ENCODE measurements around the gene OPA1. TPM values are rescaled to one million over a fixed set of nuclear protein-coding genes. Genes with fewer than 3 reads are reported as not detected.

Gene OPA1
- total RNA-seq, 1 experiment from 2014 or later: 72.0 TPM

GRCh38 chr3:193630005-193630404 lies 37.0 kb downstream of the OPA1 start:
- H2AFZ ChIP-seq (ENCODE audit: low read depth, low read length, poor library complexity, severe bottlenecking): no peak overlapping the region
- no peaks in the 10 kb centered on the region for H3K9me2 ChIP-seq (ENCODE audit: insufficient read depth)
- peaks cover 0 to 5% of the 10 kb centered on the region in 2 experiments; a peak in 2 of 4 replicates for H3K36me3 ChIP-seq (ENCODE audit: control insufficient read depth in 1 of 2, insufficient read depth in 2 of 2, low read length in 2 of 2)
- H3K9ac ChIP-seq (ENCODE audit: low read length): no peak overlapping the region
- no peak overlapping the region for H3K27ac ChIP-seq (ENCODE audit: low read depth, low read length)
- H4K20me1 ChIP-seq (ENCODE audit: insufficient read depth): peaks cover 8% of the 10 kb centered on the region; the same call in 1 of the 2 replicates
- ChIA-PET POLR2A (no interaction called here), CTCF (no interaction called here), RAD21 (ENCODE audit: low non-redundant PET in 1 of 2, low total read pairs in 2 of 2, uncharacterized antibody in 2 of 2, unreplicated experiment in 2 of 2) (no interaction called here)
- H3K4me3 ChIP-seq (replicated peaks in 1 of 2; ENCODE audit: low read depth in 1 of 2, low read length in 2 of 2): no peak overlapping the region
- H3K27me3 ChIP-seq (ENCODE audit: insufficient read depth, low read length): no peaks in the 10 kb centered on the region
- DNase-seq (ENCODE audit: low read depth, low spot score): no peak
- H3K4me2 ChIP-seq (ENCODE audit: low read length): no peak overlapping the region
- H3K79me2 ChIP-seq (ENCODE audit: insufficient read depth, low read length): no peaks in the 10 kb centered on the region; the same call in 1 of the 2 replicates
- intact Hi-C loops (cut with micrococcal nuclease): no loop called here
- H3K9me3 ChIP-seq (ENCODE audit: control insufficient read depth in 1 of 2, insufficient read depth in 1 of 2, low read depth in 1 of 2, low read length in 2 of 2): no peaks in the 10 kb centered on the region
- no peak for ATAC-seq
- TF ChIP-seq ZFX (IDR thresholded peaks at IDR 0.05) (no peak), JUND (IDR thresholded peaks at IDR 0.05) (no peak), SRF (IDR thresholded peaks at IDR 0.05; ENCODE audit: low read depth) (no peak)
- H3K4me1 ChIP-seq (ENCODE audit: control insufficient read depth in 1 of 2, insufficient read depth in 2 of 2, low read length in 2 of 2): no peaks in the 10 kb centered on the region
- no TSS peak for BruUV-seq (replicated peaks)

GRCh38 chr3:193637831-193638230 lies 44.8 kb downstream of the OPA1 start:
- peaks cover 3% of the 10 kb centered on the region; the same call in 1 of the 2 replicates for H4K20me1 ChIP-seq (ENCODE audit: insufficient read depth)
- no peak overlapping the region for H3K9ac ChIP-seq (ENCODE audit: low read length)
- intact Hi-C loops (cut with micrococcal nuclease): no loop called here
- H3K27ac ChIP-seq (ENCODE audit: low read depth, low read length): no peak overlapping the region
- no peak overlapping the region for H3K4me3 ChIP-seq (replicated peaks in 1 of 2; ENCODE audit: low read depth in 1 of 2, low read length in 2 of 2)
- BruUV-seq (replicated peaks): no TSS peak
- ATAC-seq (no peak), DNase-seq (ENCODE audit: low read depth, low spot score) (no peak)
- no peak overlapping the region for H3K4me2 ChIP-seq (ENCODE audit: low read length)
- ChIA-PET RAD21 (ENCODE audit: low non-redundant PET in 1 of 2, low total read pairs in 2 of 2, uncharacterized antibody in 2 of 2, unreplicated experiment in 2 of 2) (no interaction called here), CTCF (no interaction called here), POLR2A (no interaction called here)
- no peaks in the 10 kb centered on the region for H3K27me3 ChIP-seq (ENCODE audit: insufficient read depth, low read length)
- H3K4me1 ChIP-seq (ENCODE audit: control insufficient read depth in 1 of 2, insufficient read depth in 2 of 2, low read length in 2 of 2): no peaks in the 10 kb centered on the region
- TF ChIP-seq SRF (IDR thresholded peaks at IDR 0.05; ENCODE audit: low read depth): no peak
- no peak for TF ChIP-seq POLR2A (IDR thresholded peaks at IDR 0.05; ENCODE audit: borderline replicate concordance, extremely low read depth, insufficient read depth, insufficient read length)
- TF ChIP-seq JUND (IDR thresholded peaks at IDR 0.05): no peak
- TF ChIP-seq ELF1 (IDR thresholded peaks at IDR 0.05; ENCODE audit: borderline replicate concordance, low read depth): no peak
- TF ChIP-seq TCF7L2 (IDR thresholded peaks at IDR 0.05; ENCODE audit: borderline replicate concordance, extremely low read depth, insufficient read depth, insufficient read length): no peak
- no peak for TF ChIP-seq SIN3A (IDR thresholded peaks at IDR 0.05; ENCODE audit: low read depth)
- no peaks in the 10 kb centered on the region for H3K9me3 ChIP-seq (ENCODE audit: control insufficient read depth in 1 of 2, insufficient read depth in 1 of 2, low read depth in 1 of 2, low read length in 2 of 2)
- H3K9me2 ChIP-seq (ENCODE audit: insufficient read depth): no peaks in the 10 kb centered on the region
- H3K36me3 ChIP-seq (ENCODE audit: control insufficient read depth in 1 of 2, insufficient read depth in 2 of 2, low read length in 2 of 2): peaks cover 12 to 29% of the 10 kb centered on the region in 2 experiments; a peak in 3 of 4 replicates
- H3K79me2 ChIP-seq (ENCODE audit: insufficient read depth, low read length): 0 out of 2 replicates have a peak, but pooled peaks cover 7% of the 10 kb centered on the region
- no peak overlapping the region for H2AFZ ChIP-seq (ENCODE audit: low read depth, low read length, poor library complexity, severe bottlenecking)

All from HCT116 (cell line).